ENCODE data around the gene SYT9.

- TF ChIP-seq CEBPB (IDR thresholded peaks at IDR 0.05; ENCODE audit: low read depth, low read length) (no peak), TAF1 (IDR thresholded peaks at IDR 0.05; ENCODE audit: low read depth, low read length) (no peak), CTCF (IDR thresholded peaks at IDR 0.05; ENCODE audit: control extremely low read depth in 1 of 3, insufficient read depth in 1 of 3, low read depth in 1 of 3, low read length in 3 of 3) (no peak), POLR2A (IDR thresholded peaks at IDR 0.05; ENCODE audit: control extremely low read depth in 1 of 2, low read depth in 2 of 2, low read length in 2 of 2) (no peak), SRF (IDR thresholded peaks at IDR 0.05; ENCODE audit: low read depth, low read length) (no peak), EP300 (IDR thresholded peaks at IDR 0.05; ENCODE audit: borderline replicate concordance in 1 of 2, low read depth in 2 of 2, low read length in 2 of 2) (no peak), EZH2 (IDR thresholded peaks at IDR 0.05; ENCODE audit: low read depth, low read length, severe bottlenecking) (no peak), NRF1 (IDR thresholded peaks at IDR 0.05; ENCODE audit: low read depth, low read length) (no peak)
Measured at GRCh38 chr11:7484131-7484530, 232.4 kb downstream of the SYT9 start.

Measured in H1 (cell line).